GM19193 (cell line): ENCODE data around the gene AOPEP.

Experiments used
- POLR2A ChIP-seq: IDR thresholded peaks from 4 replicates; pipeline ENCODE4 v1.6.1; 2011; ENCODE audit not compliant: insufficient read depth, insufficient read length; ENCODE audit errors: extremely low read depth

Gene AOPEP

DNA sequence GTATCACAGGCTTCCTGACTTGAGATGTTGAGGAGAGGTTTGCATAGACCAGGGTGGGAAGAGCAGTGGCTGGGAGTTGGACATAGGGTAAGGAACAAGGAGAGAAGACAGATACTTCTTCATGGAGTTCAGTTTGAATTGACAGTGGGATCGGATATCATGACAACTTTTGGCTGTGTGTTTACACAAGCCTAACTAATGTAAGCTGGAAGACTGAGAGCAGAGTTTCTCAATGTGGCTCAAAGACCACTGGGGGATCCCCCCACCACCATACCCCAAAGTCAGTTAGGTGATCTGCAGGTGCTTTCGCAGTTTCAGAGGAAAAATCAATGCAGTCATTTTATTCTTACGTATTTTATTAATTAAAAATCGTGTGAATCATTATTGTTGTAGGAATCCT, 125.9 kb downstream of the AOPEP start:
- TF ChIP-seq POLR2A: no peak

DNA sequence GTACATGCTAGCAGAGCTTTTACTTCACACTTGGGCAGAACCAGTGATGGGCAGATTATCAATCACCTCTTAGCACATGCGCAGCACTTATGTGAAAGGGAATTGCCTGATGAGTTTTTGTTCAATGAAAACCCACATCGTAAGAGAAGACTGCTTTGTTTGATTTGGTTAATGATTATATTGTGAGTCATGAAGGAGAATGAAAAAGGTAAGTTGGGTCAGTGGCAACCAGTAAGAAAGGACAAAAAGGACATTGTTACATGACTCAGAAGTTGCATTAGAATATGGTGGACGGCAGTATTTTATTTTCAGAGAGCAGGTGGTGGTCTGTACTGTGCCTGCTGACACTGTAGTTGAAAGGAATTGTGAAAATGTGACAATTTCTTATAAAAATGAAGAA, 127.4 kb downstream of the AOPEP start:
- no peak for TF ChIP-seq POLR2A

- TF ChIP-seq POLR2A: no peak
Observed at GRCh38 chr9:94855903-94856302, 129.4 kb downstream of the AOPEP start.

DNA sequence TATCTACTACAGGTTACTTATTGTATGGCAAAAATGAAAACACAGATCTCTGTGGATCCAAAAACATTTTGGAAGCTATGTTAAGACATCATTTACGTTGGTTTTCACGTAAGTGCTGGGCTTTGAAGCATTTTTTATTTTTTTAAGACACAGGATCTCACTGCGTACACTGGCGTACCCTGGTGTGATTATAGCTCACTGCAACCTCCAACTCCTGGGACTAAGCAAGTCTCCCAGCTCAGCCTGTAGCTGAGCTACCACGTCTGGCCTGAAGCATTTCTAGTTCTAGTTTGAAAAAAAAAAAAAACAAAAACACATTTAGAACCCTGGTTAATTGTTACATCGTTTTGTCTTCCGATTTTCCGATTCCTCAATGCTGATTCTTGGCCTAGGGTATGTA, 131.3 kb downstream of the AOPEP start:
- TF ChIP-seq POLR2A: no peak

- TF ChIP-seq POLR2A: no peak
Observed at GRCh38 chr9:94859226-94859625, 132.7 kb downstream of the AOPEP start.

GRCh38 chr9:94859891-94860290, 133.4 kb downstream of the AOPEP start:
- no peak for TF ChIP-seq POLR2A

- TF ChIP-seq POLR2A: no peak
Observed at GRCh38 chr9:94860678-94861588, 134.4 kb downstream of the AOPEP start.

GRCh38 chr9:94861589-94862272, 135.2 kb downstream of the AOPEP start:
- no peak for TF ChIP-seq POLR2A

DNA sequence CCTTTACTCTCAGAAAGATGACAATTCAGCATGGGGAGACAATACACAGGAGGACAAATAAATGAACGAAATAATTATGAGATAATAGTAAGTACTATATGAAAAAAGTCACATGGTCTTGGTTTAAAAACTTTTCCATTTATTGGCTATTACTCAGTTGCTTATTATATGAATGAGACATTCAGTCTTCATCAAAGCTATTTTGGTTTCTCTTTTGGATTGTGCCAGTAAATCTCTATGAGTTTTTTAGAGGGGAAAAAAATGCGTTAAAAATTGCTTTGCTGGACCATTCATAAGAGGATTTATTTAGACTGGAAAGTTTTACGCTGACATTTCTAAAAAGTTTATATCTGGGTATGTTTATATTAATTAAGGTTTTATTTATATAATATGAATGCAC, 137.7 kb downstream of the AOPEP start:
- no peak for TF ChIP-seq POLR2A

GRCh38 chr9:94864862-94865509, 138.5 kb downstream of the AOPEP start:
- no peak for TF ChIP-seq POLR2A

DNA sequence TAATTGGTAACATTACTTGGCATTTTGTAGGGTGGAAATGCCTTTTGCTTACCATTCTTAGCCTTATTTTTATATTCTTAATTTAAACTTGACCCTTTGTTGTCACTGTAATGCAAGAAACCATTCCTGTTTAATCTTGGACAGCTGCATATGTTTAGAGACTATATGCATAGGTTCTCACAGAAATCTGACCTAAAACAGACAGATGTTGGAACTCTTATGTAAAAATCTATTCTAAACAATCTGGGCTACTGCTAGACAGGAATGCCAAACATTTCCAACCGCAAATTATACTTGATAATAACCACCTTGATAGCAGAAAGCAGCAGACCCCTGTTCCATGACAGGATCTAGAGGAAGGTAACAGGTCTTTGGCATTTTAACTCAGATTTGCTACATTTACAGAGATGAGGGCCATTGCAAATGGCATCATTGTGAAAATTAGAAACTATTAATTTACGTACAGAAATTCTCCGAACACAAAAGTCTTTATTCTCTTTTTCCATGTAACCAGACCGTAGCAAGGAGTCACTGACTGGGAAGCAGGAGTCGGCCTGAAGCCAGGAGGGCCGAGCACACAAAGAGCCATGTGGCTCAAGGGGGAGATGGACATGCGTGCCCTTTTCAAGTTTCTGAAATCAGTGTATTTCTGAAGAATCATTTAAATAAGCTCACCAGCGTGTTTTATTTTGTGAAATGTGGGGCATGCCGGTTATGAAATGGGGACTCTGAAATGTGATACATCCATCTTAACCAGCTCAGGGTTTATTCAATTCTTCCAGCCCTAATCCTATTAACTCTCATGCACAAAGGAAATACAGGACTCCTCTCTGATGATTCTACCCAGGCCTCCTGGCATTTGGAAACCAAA, 139.3 kb downstream of the AOPEP start:
- TF ChIP-seq POLR2A: no peak

DNA sequence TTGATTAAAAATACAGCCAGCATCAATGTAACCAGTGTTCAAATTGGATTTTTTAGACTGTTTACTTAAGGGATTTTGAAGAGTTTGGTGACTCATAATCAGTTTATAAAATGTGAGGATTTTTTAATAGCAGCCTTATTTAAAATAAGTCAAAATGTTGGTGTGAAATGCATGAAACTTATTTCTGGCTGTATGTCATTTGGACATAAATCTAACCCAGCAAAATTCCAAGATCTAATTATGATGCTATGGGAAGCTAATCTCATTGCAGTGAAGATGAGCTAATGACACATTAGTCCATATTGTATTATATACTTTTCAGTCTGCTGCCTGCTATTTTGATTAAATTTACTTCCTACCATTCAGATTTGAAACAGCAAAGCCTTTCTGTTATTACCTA, 140.3 kb downstream of the AOPEP start:
- TF ChIP-seq POLR2A: no peak

DNA sequence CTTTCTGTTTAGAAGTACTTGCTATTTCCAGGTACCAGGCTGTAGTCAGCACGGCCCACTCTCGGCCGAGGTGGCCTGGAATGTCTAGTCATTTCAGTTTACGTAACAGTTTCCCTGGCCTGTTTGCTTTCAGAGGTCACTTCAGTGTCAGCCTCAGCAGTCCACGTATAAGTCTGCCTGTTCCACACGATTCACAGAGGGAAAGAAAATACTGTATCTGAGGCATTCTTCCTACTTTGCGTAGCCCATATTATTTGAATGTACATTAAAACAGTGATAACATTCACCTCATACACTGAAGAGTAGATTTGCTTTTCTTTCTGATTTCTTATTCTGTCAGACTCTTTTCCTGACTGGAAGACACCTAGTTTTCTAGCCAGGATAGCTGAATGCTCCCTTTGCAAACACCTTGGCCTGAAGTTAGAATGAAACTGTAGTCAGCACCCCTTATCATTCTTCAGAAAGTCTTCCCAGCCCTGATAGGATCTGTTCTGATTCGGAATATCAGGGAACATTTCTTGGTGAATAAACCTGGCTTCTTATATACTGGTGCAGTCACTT, 140.9 kb downstream of the AOPEP start:
- TF ChIP-seq POLR2A: no peak

- no peak for TF ChIP-seq POLR2A
Observed at GRCh38 chr9:94867842-94868312, 141.4 kb downstream of the AOPEP start.
